ENCODE data around the gene BEND7. TPM values are rescaled to one million over a fixed set of nuclear protein-coding genes. Genes with fewer than 3 reads are reported as not detected.

The BEND7 gene
- total and polyA plus RNA-seq, 2 of the 4 experiments (the other 2 are of a cell fraction) = 2.3 to 3.5 TPM

DNA sequence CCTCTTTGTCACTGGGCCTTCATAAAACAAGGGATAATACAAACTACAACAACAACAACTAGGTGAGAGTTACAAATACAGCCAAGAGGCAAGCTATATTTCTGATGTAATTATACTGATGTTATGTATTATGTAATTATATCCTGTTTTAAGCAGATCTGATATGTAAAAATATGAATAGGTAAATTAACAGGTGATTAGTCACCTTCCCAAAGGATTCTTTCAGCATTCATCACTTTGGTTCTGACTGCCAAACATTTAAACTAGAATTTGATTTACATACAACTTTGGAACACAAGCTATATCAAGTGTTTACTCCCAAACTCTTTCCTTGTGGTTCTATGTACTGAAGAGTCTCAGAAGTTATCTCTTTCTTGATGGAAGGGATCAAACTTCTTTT is 53.7 kb downstream of the BEND7 start:
- Histone ChIP-seq H3K4ac (ENCODE audit: low read depth, low read length) (no peak overlapping the region), H3K4me2 (ENCODE audit: low read depth, low read length) (no peak overlapping the region), H4K8ac (ENCODE audit: low read depth in 2 of 2, low read length in 2 of 2) (no peak overlapping the region), H2AK5ac (ENCODE audit: low read depth, low read length) (no peak overlapping the region), H4K91ac (ENCODE audit: insufficient read depth, low read depth, low read length) (no peak overlapping the region), H3K18ac (ENCODE audit: low read depth, low read length) (no peak overlapping the region), H3K4me1 (ENCODE audit: control insufficient read depth, insufficient read depth, low read length) (peaks cover under 1% of the 10 kb centered on the region; the same call in 1 of the 2 replicates), H3K36me3 (ENCODE audit: control insufficient read depth, insufficient read depth, low read length) (peaks cover 4% of the 10 kb centered on the region; the same call in 1 of the 2 replicates), H3K27ac (ENCODE audit: insufficient read depth, low read length) (no peak overlapping the region), H3K9ac (ENCODE audit: low read depth, low read length) (no peak overlapping the region), H3K27me3 (ENCODE audit: control insufficient read depth, insufficient read depth, low read length) (no peaks in the 10 kb centered on the region), H3K14ac (replicated peaks; ENCODE audit: low read depth, low read length) (no peak overlapping the region), H3K23ac (ENCODE audit: low read depth, low read length) (no peak overlapping the region), H2BK120ac (ENCODE audit: low read depth, low read length) (no peak overlapping the region), H3K9me1 (ENCODE audit: insufficient read depth, low read length) (no peaks in the 10 kb centered on the region; the same call in 1 of the 2 replicates), H3K56ac (ENCODE audit: extremely low read depth, insufficient read depth, low read length) (no peak overlapping the region), H3K4me3 (ENCODE audit: insufficient read depth, low read depth, low read length) (no peak overlapping the region), H2AK9ac (replicated peaks; ENCODE audit: low read depth, low read length, poor library complexity) (no peak overlapping the region), H4K20me1 (ENCODE audit: insufficient read depth, low read length) (no peaks in the 10 kb centered on the region), H2BK20ac (ENCODE audit: low read depth, low read length) (no peak overlapping the region), H2AFZ (replicated peaks; ENCODE audit: low read length, poor library complexity) (no peak overlapping the region), H4K5ac (ENCODE audit: low read depth, low read length) (no peak overlapping the region), H2BK15ac (ENCODE audit: low read depth, low read length) (no peak overlapping the region), H3K79me1 (ENCODE audit: low read depth in 1 of 2, low read length in 2 of 2) (no peaks in the 10 kb centered on the region), H3K9me3 (ENCODE audit: control insufficient read depth, insufficient read depth, low read length) (peaks cover 3% of the 10 kb centered on the region; the same call in 1 of the 2 replicates), H2BK5ac (ENCODE audit: low read depth, low read length, poor library complexity, severe bottlenecking) (no peak overlapping the region)
- TF ChIP-seq NFE2L2 (IDR thresholded peaks at IDR 0.05; ENCODE audit: low read depth, low read length) (no peak), CHD1 (IDR thresholded peaks at IDR 0.05; ENCODE audit: low read depth, low read length) (no peak), SMC3 (IDR thresholded peaks at IDR 0.05; ENCODE audit: low read depth, low read length) (no peak), MAFK (IDR thresholded peaks at IDR 0.05; ENCODE audit: low read depth, low read length) (no peak), BHLHE40 (IDR thresholded peaks at IDR 0.05; ENCODE audit: low read depth, low read length) (no peak), CEBPB (IDR thresholded peaks at IDR 0.05; ENCODE audit: low read depth, low read length) (no peak), RFX5 (IDR thresholded peaks at IDR 0.05; ENCODE audit: low read depth, low read length) (no peak), MXI1 (IDR thresholded peaks at IDR 0.05; ENCODE audit: borderline replicate concordance, low read depth, low read length) (no peak), MAZ (IDR thresholded peaks at IDR 0.05; ENCODE audit: borderline replicate concordance, low read depth, low read length) (no peak)
- TF ChIP-seq, protein P1, sequence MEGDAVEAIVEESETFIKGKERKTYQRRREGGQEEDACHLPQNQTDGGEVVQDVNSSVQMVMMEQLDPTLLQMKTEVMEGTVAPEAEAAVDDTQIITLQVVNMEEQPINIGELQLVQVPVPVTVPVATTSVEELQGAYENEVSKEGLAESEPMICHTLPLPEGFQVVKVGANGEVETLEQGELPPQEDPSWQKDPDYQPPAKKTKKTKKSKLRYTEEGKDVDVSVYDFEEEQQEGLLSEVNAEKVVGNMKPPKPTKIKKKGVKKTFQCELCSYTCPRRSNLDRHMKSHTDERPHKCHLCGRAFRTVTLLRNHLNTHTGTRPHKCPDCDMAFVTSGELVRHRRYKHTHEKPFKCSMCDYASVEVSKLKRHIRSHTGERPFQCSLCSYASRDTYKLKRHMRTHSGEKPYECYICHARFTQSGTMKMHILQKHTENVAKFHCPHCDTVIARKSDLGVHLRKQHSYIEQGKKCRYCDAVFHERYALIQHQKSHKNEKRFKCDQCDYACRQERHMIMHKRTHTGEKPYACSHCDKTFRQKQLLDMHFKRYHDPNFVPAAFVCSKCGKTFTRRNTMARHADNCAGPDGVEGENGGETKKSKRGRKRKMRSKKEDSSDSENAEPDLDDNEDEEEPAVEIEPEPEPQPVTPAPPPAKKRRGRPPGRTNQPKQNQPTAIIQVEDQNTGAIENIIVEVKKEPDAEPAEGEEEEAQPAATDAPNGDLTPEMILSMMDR (conservative IDR thresholded peaks at IDR 0.05; ENCODE audit: low read depth, low read length) = no peak
- TF ChIP-seq, protein P2, sequence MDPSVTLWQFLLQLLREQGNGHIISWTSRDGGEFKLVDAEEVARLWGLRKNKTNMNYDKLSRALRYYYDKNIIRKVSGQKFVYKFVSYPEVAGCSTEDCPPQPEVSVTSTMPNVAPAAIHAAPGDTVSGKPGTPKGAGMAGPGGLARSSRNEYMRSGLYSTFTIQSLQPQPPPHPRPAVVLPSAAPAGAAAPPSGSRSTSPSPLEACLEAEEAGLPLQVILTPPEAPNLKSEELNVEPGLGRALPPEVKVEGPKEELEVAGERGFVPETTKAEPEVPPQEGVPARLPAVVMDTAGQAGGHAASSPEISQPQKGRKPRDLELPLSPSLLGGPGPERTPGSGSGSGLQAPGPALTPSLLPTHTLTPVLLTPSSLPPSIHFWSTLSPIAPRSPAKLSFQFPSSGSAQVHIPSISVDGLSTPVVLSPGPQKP (IDR thresholded peaks at IDR 0.05; ENCODE audit: borderline replicate concordance, low read depth, low read length) = no peak
- ChIA-PET CTCF (interaction anchor here (0.8 kb wide), 1 partner anchor 60 kb away, joined by 4 read pairs; no protein-coding TSS in a partner anchor), POLR2A (ENCODE audit: unreplicated experiment) (no interaction called here)
- BruUV-seq (replicated peaks) = no TSS peak
- dilution Hi-C loops (cut with HindIII; ENCODE audit: low sequenced_read_pairs, unreplicated experiment) = no loop called here
- no peak for ATAC-seq (ENCODE audit: low read depth)
- in situ Hi-C loops (cut with MboI; ENCODE audit: low sequenced_read_pairs) = no loop called here
- DNase-seq = no peak
- intact Hi-C loops (cut with micrococcal nuclease) = no loop called here

Data from IMR-90 (cell line).